ENCODE results near the gene NDUFAF8.

DNA sequence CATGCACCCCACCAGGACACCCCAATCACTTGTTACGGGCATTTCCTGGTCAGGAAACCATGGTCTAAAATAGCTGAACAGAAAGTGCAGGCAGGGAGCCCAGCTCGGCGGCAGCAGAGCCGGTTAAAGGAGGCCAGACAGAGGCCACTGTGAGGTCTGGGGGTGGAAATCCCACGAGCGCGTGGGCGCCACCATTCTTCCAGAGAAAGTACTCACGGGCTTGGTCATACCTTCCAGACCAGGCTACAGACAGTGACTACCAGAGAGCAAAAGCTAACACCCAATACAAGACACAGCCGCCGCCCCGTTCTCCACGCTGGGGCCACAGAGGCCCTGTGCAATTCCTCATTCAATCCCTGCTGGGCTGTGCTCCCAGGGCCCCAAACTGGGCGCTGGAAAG lies 28.2 kb upstream of the NDUFAF8 start:
- TF ChIP-seq KDM5A (IDR thresholded peaks at IDR 0.05) (no peak), CHD4 (IDR thresholded peaks at IDR 0.05; ENCODE audit: borderline replicate concordance) (no peak), CEBPB (IDR thresholded peaks at IDR 0.05) (no peak), MAZ (IDR thresholded peaks at IDR 0.05; ENCODE audit: borderline replicate concordance, low read depth, low read length) (no peak)
- TF ChIP-seq, protein P1, sequence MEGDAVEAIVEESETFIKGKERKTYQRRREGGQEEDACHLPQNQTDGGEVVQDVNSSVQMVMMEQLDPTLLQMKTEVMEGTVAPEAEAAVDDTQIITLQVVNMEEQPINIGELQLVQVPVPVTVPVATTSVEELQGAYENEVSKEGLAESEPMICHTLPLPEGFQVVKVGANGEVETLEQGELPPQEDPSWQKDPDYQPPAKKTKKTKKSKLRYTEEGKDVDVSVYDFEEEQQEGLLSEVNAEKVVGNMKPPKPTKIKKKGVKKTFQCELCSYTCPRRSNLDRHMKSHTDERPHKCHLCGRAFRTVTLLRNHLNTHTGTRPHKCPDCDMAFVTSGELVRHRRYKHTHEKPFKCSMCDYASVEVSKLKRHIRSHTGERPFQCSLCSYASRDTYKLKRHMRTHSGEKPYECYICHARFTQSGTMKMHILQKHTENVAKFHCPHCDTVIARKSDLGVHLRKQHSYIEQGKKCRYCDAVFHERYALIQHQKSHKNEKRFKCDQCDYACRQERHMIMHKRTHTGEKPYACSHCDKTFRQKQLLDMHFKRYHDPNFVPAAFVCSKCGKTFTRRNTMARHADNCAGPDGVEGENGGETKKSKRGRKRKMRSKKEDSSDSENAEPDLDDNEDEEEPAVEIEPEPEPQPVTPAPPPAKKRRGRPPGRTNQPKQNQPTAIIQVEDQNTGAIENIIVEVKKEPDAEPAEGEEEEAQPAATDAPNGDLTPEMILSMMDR (IDR thresholded peaks at IDR 0.05), result no peak
- TF ChIP-seq, protein P2, sequence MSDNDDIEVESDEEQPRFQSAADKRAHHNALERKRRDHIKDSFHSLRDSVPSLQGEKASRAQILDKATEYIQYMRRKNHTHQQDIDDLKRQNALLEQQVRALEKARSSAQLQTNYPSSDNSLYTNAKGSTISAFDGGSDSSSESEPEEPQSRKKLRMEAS (IDR thresholded peaks at IDR 0.05), result no peak
